Esophagus squamous epithelium (tissue), 4 donors: ENCODE measurements around the gene OPN3.

Experiments used
- CTCF ChIP-seq, 6 experiments: fragments of 450-650 bp in 4 of 6; fragments of 200-600 bp in 2 of 6; sonication (generic) in 2 of 6; IDR thresholded peaks; one replicate each; pipeline ENCODE4 v1.5.1; 2016 to 2019; ENCODE audit warnings: antibody characterized with exemption in 6 of 6, mild to moderate bottlenecking in 4 of 6, moderate library complexity in 4 of 6
- POLR2A ChIP-seq, 4 donors: fragments of 450-650 bp; IDR thresholded peaks; one replicate each; pipeline ENCODE4 v1.6.1; 2017; ENCODE audit warnings: antibody characterized with exemption in 4 of 4, mild to moderate bottlenecking in 4 of 4, moderate library complexity in 3 of 4

- TF ChIP-seq CTCF (IDR thresholded peaks at IDR 0.05) (no peak), POLR2A (IDR thresholded peaks at IDR 0.05) (no peak)
Observed at GRCh38 chr1:241684108-241684507, 43.9 kb upstream of the OPN3 start.
